GM23338 (cell line): ENCODE results near the gene SMOC2. TPM values are rescaled to one million over a fixed set of nuclear protein-coding genes. Genes with fewer than 3 reads are reported as not detected.

Experiments
- ATAC-seq: fragments of 200-7000 bp; cut with Tn5 transposase; 3 replicates; pipeline ENCODE4 v1.9.1; 2020
- DNase-seq: peaks from one replicate; pipeline ENCODE4 v3.0.0-alpha.2; 2015; ENCODE audit warnings: low spot score
- H2AFZ ChIP-seq: fragments of 200-600 bp; sonication (generic); 2 replicates; pipeline ENCODE4 v1.8.0; 2016; ENCODE audit warnings: antibody characterized with exemption, mild to moderate bottlenecking, moderate library complexity
- H3F3A ChIP-seq: fragments of 200-600 bp; sonication (generic); replicated peaks from 2 replicates; pipeline ENCODE4 v1.8.0; 2017; ENCODE audit warnings: antibody characterized with exemption, mixed run types, low read depth
- H3K27ac ChIP-seq: fragments of 200-600 bp; sonication (generic); 2 replicates; pipeline ENCODE4 v1.6.1; 2016; ENCODE audit warnings: low read depth
- H3K27me3 ChIP-seq: fragments of 200-600 bp; sonication (generic); 2 replicates; pipeline ENCODE4 v1.8.0; 2016; ENCODE audit warnings: mild to moderate bottlenecking, mixed run types, moderate library complexity; ENCODE audit not compliant: insufficient read depth
- H3K36me3 ChIP-seq: fragments of 200-600 bp; sonication (generic); 2 replicates; pipeline ENCODE4 v1.8.0; 2016; ENCODE audit warnings: mild to moderate bottlenecking; ENCODE audit not compliant: insufficient read depth
- H3K4me1 ChIP-seq: fragments of 200-600 bp; sonication (generic); 2 replicates; pipeline ENCODE4 v1.8.0; 2016; ENCODE audit warnings: mild to moderate bottlenecking, moderate library complexity; ENCODE audit not compliant: insufficient read depth
- H3K4me2 ChIP-seq: fragments of 200-600 bp; sonication (generic); 2 replicates; pipeline ENCODE4 v1.7.1; 2017; ENCODE audit warnings: mixed run types
- H3K4me3 ChIP-seq: fragments of 200-600 bp; sonication (generic); 2 replicates; pipeline ENCODE4 v1.6.1; 2016; ENCODE audit warnings: mixed run types
- H3K79me2 ChIP-seq: fragments of 200-600 bp; sonication (generic); replicated peaks from 2 replicates; pipeline ENCODE4 v1.8.0; 2017; ENCODE audit warnings: mild to moderate bottlenecking; ENCODE audit not compliant: insufficient read depth
- H3K9me2 ChIP-seq: fragments of 200-600 bp; sonication (generic); 2 replicates; pipeline ENCODE4 v1.8.0; 2017; ENCODE audit not compliant: insufficient read depth
- H4K20me1 ChIP-seq: fragments of 200-600 bp; sonication (generic); replicated peaks from 2 replicates; pipeline ENCODE4 v1.8.0; 2017; ENCODE audit warnings: mild to moderate bottlenecking; ENCODE audit not compliant: insufficient read depth
- H3K27ac Mint-ChIP-seq: 2 replicates; pipeline ENCODE4 v1.8.0; 2020; ENCODE audit warnings: inconsistent platforms, mild to moderate bottlenecking, moderate library complexity, mixed read lengths
- H3K27me3 Mint-ChIP-seq: 3 replicates; pipeline ENCODE4 v1.8.0; 2022; ENCODE audit warnings: low read depth, mild to moderate bottlenecking, moderate library complexity, mixed read lengths, inconsistent platforms; ENCODE audit not compliant: insufficient read depth, poor library complexity
- H3K36me3 Mint-ChIP-seq: 3 replicates; pipeline ENCODE4 v1.8.0; 2021; ENCODE audit warnings: low read depth, mild to moderate bottlenecking, inconsistent platforms, moderate library complexity, mixed read lengths
- H3K4me1 Mint-ChIP-seq: 3 replicates; pipeline ENCODE4 v1.8.0; 2020; ENCODE audit warnings: mild to moderate bottlenecking, inconsistent platforms, mixed read lengths
- H3K4me3 Mint-ChIP-seq: 3 replicates; pipeline ENCODE4 v1.8.0; 2021; ENCODE audit warnings: moderate library complexity, mild to moderate bottlenecking, inconsistent platforms, mixed read lengths
- H3K9me3 Mint-ChIP-seq: 3 replicates; pipeline ENCODE4 v1.8.0; 2020; ENCODE audit warnings: moderate library complexity, mild to moderate bottlenecking, inconsistent platforms, mixed read lengths
- CREB1 ChIP-seq: fragments of 250-450 bp; sonication (Bioruptor Pico); IDR thresholded peaks from 2 replicates; pipeline ENCODE4 v1.5.0; 2020; ENCODE audit warnings: low read depth, mild to moderate bottlenecking, moderate library complexity
- CTCF ChIP-seq, 2 experiments: fragments of 200-600 bp in 1 of 2; sonication (generic) in 1 of 2; conservative IDR thresholded peaks; 2 replicates each; pipeline versions ENCODE4 v1.5.1 to v1.6.1; 2016 to 2017; ENCODE audit warnings: antibody characterized with exemption in 2 of 2, low read depth in 2 of 2, mild to moderate bottlenecking in 2 of 2, moderate library complexity in 1 of 2
- ETS1 ChIP-seq: IDR thresholded peaks from 2 replicates; pipeline ENCODE4 v1.6.1; 2016; ENCODE audit warnings: antibody characterized with exemption
- EZH2 ChIP-seq: fragments of 200-600 bp; sonication (generic); IDR thresholded peaks from one replicate; pipeline ENCODE4 v1.8.0; 2017; ENCODE audit warnings: antibody characterized with exemption, mild to moderate bottlenecking, low read depth; ENCODE audit not compliant: unreplicated experiment
- EZH2phosphoT487 ChIP-seq: fragments of 200-600 bp; sonication (generic); IDR thresholded peaks from one replicate; pipeline ENCODE4 v1.8.1; 2018; ENCODE audit warnings: antibody characterized with exemption; ENCODE audit not compliant: unreplicated experiment
- JUNB ChIP-seq: IDR thresholded peaks from one replicate; pipeline ENCODE4 v1.6.1; 2016; ENCODE audit warnings: antibody characterized with exemption; ENCODE audit not compliant: unreplicated experiment
- NANOG ChIP-seq: IDR thresholded peaks from 2 replicates; pipeline ENCODE4 v1.6.1; 2016; ENCODE audit warnings: antibody characterized with exemption, borderline replicate concordance
- POLR2AphosphoS5 ChIP-seq: IDR thresholded peaks from 2 replicates; pipeline ENCODE4 v1.6.1; 2016; ENCODE audit warnings: antibody characterized with exemption, low read depth
- REST ChIP-seq: IDR thresholded peaks from one replicate; pipeline ENCODE4 v1.6.1; 2018; ENCODE audit warnings: antibody characterized with exemption; ENCODE audit not compliant: unreplicated experiment
- STAT1 ChIP-seq: IDR thresholded peaks from one replicate; pipeline ENCODE4 v1.6.1; 2016; ENCODE audit warnings: antibody characterized with exemption; ENCODE audit not compliant: unreplicated experiment
- ZNF114 ChIP-seq: fragments of 250-450 bp; sonication (Bioruptor Pico); IDR thresholded peaks from 2 replicates; pipeline ENCODE4 v1.5.0; 2020; ENCODE audit warnings: mild to moderate bottlenecking, moderate library complexity
- ZNF331 ChIP-seq: fragments of 250-450 bp; sonication (Bioruptor Pico); IDR thresholded peaks from 2 replicates; pipeline ENCODE4 v1.5.0; 2020; ENCODE audit warnings: low read depth, mild to moderate bottlenecking, moderate library complexity
- ZNF462 ChIP-seq: fragments of 250-450 bp; sonication (Bioruptor Pico); IDR thresholded peaks from 2 replicates; pipeline ENCODE4 v1.5.0; 2020; ENCODE audit warnings: mild to moderate bottlenecking, moderate library complexity
- polyA plus RNA-seq: library from polyadenylated mRNA; unstranded; fragments of >200 nt; fragmentation: Nextera tagmentation; extraction: Ambion mirVana; gene quantifications from 2 replicates; pipeline ENCODE4 v1.2.1, GENCODE V29; 2016
- total RNA-seq: library from RNA; depleted of rRNA; stranded (reverse); fragments of >200 nt; shearing (Covaris generic); gene quantifications from 2 replicates; pipeline ENCODE4 v1.2.3, GENCODE V29; 2014

SMOC2 gene
- total and polyA plus RNA-seq, 2 experiments from 2014 or later, result 4.3 to 6.5 TPM

- Histone ChIP-seq H3F3A (no peaks in the 10 kb centered on the region), H3K27ac (no peak overlapping the region), H3K79me2 (no peaks in the 10 kb centered on the region), H3K4me3 (no peak overlapping the region), H3K9me2 (0 out of 2 replicates have a peak, but pooled peaks cover 4% of the 10 kb centered on the region), H3K36me3 (no peaks in the 10 kb centered on the region), H3K27me3 (no peaks in the 10 kb centered on the region), H4K20me1 (no peaks in the 10 kb centered on the region), H3K4me2 (no peak overlapping the region), H2AFZ (no peak overlapping the region), H3K4me1 (peaks cover 3% of the 10 kb centered on the region; the same call in 1 of the 2 replicates)
- no peak overlapping the region for H3K4me3 Mint-ChIP-seq
- peaks cover 12% of the 10 kb centered on the region for H3K4me1 Mint-ChIP-seq
- no peaks in the 10 kb centered on the region; the same call in 2 of the 3 replicates for H3K9me3 Mint-ChIP-seq
- H3K27me3 Mint-ChIP-seq, result peaks cover 2% of the 10 kb centered on the region
- H3K36me3 Mint-ChIP-seq, result no peaks in the 10 kb centered on the region
- no peak for TF ChIP-seq CTCF (conservative IDR thresholded peaks at IDR 0.05; ENCODE audit: low read depth in 2 of 2)
- no peak for TF ChIP-seq STAT1
- TF ChIP-seq ZNF331 (CRISPR knock-in tag), result no peak
- TF ChIP-seq EZH2phosphoT487, result no peak
- TF ChIP-seq REST, result no peak
- TF ChIP-seq NANOG, result no peak
- no peak for TF ChIP-seq CREB1 (CRISPR knock-in tag)
- TF ChIP-seq ZNF462, result no peak
- TF ChIP-seq ETS1, result no peak
- no peak for TF ChIP-seq ZNF114 (CRISPR knock-in tag)
- TF ChIP-seq EZH2, result no peak
- TF ChIP-seq POLR2AphosphoS5, result no peak
- no peak for TF ChIP-seq JUNB
- H3K27ac Mint-ChIP-seq, result no peak overlapping the region
- ATAC-seq (no peak), DNase-seq (no peak)
Observed at GRCh38 chr6:168458101-168458500, 17.1 kb downstream of the SMOC2 start.
